ENCODE measurements around the gene SH2D3C.

- TF ChIP-seq CTCF (conservative IDR thresholded peaks at IDR 0.05 in 1 of 2, IDR thresholded peaks at IDR 0.05 in 1 of 2; ENCODE audit: extremely low read depth in 1 of 2, insufficient read depth in 1 of 2, low read depth in 1 of 2, low read length in 2 of 2) (no peak), EZH2 (IDR thresholded peaks at IDR 0.05; ENCODE audit: borderline replicate concordance, low read length) (no peak)
These were observed 18.4 kb upstream of the SH2D3C start for GRCh38 chr9:127796852-127797370.

Data from mammary epithelial cell (primary cell).